Measurements from ENCODE around the gene HBQ1.
"Not testable (repeated sequence)": the region's sequence is repeated elsewhere in the genome, so short reads cannot be mapped to it uniquely, and the experiment has no call there.

Gene HBQ1

DNA sequence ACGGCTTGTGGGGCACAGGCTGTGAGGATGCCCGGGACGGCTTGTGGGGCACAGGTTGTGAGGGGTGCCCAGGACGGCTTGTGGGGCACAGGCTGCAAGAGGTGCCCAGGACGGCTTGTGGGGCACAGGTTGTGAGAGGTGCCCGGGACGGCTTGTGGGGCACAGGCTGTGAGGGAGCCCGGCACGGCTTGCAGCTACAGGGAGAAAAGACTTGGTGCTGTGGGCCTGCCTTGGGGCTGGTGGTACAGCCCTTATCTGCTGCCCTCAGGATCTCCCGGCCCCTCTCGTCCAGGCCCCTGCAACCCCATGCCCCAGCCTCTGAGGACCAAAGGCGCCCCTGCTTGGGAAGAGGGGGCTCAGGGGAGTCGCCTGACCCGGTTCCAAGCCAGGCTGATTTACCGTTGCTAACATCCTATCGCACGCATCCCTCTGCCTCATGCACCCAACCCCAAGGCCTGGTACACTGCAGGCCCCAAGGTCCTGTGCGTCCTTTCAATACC lies 19.5 kb upstream of the HBQ1 start:
- no peak for DNase-seq (ENCODE audit: low read depth in 2 of 2)

DNA sequence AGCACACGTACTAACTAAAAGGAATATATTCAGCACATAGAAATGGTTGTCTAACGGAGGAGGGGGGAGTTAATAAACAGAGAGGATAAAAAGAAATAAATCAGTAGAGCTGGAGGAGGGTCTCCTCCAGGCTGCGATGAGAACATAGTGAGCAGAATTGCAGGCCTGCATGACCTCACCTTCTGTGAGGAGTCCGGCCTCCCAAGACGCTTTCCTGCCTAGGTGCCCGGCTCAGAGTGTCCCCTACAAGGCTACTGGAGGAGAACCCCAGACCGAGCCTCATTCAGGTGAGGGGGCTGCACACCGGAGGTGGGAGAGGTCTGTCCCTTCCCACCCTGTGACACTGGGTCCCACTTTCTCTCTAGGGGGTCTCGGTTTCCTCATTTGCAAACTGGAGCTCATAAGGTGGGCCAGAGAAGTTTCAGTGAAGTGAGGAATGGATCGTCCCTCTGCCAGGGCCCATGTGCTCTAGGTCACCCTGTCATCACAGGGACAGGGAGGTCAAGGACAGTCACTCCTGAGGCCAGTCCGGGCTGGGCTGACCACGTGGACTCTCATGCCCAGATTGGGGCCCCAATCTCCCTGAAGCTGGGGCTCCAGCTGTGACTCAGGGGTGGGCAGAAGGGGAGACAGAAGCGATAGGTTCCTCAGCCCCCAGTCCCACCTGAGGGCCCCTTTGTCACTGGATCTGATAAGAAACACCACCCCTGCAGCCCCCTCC lies 17.8 kb upstream of the HBQ1 start:
- no peak for DNase-seq (ENCODE audit: low read depth in 2 of 2)

GRCh38 chr16:163139-163538 lies 17.1 kb upstream of the HBQ1 start:
- not testable (repeated sequence) for DNase-seq (ENCODE audit: low read depth in 2 of 2)

- DNase-seq (ENCODE audit: low read depth in 2 of 2), result not testable (repeated sequence)
Measured at GRCh38 chr16:163696-164095, 16.6 kb upstream of the HBQ1 start.

DNA sequence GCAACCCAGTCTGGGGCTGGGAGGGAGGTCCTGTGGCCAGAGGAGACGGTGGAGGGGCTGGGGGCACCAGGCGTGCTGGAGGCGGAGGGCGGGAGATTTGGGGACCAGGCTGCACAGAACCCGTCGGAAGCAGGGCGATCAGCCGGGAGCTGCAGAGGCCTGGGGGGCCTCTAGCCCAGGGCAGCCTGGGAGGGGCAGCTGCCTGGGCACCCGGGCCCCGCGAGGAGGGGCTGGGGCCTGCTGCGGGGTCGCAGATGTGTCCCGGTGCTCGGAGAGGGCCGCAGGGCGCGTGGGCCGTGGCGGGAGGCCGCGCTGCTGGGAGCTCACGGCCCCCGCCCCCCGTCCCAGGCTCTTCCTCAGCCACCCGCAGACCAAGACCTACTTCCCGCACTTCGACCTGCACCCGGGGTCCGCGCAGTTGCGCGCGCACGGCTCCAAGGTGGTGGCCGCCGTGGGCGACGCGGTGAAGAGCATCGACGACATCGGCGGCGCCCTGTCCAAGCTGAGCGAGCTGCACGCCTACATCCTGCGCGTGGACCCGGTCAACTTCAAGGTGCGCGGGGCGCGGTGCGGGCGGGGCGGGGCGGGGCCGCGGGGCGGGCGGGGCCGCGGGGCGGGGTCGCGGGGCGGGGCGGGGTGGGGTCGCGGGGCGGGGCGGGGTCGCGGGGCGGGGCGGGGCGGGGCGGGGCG lies 16.0 kb upstream of the HBQ1 start:
- DNase-seq (ENCODE audit: low read depth in 2 of 2), result not testable (repeated sequence)

DNA sequence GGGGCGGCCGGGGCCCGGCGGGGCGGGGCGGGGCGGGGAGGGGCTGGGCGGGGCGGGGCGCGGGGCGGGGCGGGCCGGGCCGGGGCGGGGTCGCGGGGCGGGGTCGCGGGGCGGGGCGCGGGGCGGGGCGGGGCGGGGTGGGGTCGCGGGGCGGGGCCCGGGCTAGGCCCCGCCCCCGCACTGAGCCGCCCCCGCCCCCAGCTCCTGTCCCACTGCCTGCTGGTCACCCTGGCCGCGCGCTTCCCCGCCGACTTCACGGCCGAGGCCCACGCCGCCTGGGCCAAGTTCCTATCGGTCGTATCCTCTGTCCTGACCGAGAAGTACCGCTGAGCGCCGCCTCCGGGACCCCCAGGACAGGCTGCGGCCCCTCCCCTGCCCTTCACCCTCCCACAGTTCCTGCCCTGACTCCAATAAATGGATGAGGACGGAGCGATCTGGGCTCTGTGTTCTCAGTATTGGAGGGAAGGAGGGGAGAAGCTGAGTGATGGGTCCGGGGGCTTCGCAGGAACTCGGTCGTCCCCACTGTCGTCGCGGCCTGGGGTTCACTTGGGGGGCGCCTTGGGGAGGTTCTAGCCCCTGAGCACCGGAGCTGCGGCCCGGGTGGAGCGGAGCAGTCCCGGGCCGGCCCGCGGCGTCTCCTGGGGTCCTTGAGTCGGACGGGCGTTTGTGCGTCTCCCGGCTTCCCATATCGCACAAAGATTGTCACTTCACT lies 15.3 kb upstream of the HBQ1 start:
- DNase-seq (ENCODE audit: low read depth in 2 of 2), result no peak

DNA sequence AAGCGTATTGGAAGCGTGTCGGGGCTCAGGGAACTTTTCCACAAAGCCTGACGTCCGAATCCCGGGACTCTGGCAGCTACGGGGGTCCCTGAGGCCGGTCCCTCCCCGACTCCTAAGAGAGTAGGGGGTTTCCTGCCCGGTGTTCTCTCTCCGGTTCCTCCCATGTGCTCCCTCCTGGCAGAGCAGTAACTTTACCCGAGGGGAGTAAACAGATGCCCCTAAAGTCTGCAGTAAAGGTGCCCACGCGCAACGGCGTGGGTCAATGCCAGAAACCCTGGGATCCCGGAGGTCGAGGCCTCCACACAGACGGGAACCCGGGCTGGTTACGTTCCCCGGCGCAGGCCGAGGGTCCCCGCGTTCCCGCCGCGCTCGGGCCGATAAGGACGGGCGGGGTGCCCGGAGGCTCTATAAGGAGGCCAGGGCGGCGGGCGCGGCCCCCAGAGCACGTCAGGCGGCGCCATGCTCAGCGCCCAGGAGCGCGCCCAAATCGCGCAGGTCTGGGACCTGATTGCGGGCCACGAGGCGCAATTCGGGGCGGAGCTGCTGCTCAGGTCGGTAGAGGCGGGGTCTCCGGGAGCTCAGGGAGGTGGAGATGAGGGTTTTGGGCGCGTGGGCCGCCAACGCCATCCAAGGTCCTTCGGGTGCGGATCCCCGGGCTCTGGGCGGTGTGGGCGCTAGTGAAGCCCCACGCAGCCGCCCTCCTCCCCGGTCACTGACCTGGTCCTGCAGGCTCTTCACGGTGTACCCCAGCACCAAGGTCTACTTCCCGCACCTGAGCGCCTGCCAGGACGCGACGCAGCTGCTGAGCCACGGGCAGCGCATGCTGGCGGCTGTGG lies 14.5 kb upstream of the HBQ1 start, which contains the start of gene HBM:
Gene HBM (plus strand): TSS at position 440 of the 836 bp plus-strand sequence. CDS start 20 bp downstream, at position 460.
- no peak for DNase-seq (ENCODE audit: low read depth in 2 of 2)

DNA sequence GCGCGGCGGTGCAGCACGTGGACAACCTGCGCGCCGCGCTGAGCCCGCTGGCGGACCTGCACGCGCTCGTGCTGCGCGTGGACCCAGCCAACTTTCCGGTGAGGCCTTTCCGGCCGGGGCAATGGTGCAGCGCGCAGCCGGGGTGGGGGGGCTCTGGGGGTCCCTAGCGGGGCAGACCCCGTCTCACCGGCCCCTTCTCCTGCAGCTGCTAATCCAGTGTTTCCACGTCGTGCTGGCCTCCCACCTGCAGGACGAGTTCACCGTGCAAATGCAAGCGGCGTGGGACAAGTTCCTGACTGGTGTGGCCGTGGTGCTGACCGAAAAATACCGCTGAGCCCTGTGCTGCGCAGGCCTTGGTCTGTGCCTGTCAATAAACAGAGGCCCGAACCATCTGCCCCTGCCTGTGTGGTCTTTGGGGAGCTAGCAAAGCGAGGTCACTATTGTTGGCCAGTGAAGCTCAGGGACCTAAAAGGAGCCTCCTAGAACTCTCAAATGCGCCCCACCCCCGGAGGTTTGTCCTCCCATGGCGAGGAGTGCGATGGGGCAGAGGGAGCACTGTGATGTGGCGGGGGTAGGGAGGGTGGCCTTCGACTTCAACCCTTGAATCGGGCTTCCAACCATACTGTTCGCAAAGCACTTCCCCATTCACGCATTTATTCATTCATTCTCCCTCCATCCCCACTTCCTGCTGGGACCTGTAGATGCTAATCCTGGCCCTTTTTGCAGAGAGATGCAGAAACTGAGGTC lies 13.7 kb upstream of the HBQ1 start:
- no peak for DNase-seq (ENCODE audit: low read depth in 2 of 2)

- DNase-seq (ENCODE audit: low read depth in 2 of 2), result no peak
Measured at GRCh38 chr16:167122-167690, 13.1 kb upstream of the HBQ1 start.

DNA sequence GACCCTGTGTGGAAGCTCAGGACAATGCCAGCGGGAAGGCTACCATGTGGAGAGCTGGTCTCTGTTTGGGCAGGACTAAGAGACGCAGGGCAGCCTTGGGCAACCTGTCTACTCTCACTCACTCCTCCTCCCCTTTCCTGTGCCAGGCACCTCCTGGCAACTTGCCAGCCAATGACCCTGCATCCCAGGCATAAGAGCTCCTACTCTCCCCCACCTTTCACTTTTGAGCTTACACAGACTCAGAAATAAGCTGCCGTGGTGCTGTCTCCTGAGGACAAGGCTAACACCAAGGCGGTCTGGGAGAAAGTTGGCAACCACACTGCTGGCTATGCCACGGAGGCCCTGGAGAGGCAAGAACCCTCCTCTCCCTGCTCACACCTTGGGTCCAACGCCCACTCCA lies 11.8 kb upstream of the HBQ1 start:
- DNase-seq (ENCODE audit: low read depth in 2 of 2), result no peak

DNA sequence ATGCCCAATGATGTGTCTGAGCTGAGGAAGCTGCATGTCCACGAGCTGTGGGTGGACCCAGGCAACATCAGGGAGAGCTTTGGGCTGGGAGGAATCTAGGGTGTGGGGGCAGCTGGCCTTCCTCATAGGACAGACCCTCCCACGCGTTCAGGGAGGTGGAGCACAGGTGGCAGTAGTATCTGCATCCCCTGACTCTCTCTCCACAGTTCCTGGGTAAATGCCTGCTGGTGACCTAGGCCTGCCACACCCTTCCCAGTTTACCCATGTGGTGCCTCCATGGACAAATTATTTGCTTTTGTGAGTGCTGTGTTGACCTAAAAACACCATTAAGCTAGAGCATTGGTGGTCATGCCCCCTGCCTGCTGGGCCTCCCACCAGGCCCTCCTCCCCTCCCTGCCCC lies 11.2 kb upstream of the HBQ1 start:
- DNase-seq (ENCODE audit: low read depth in 2 of 2), result no peak

DNA sequence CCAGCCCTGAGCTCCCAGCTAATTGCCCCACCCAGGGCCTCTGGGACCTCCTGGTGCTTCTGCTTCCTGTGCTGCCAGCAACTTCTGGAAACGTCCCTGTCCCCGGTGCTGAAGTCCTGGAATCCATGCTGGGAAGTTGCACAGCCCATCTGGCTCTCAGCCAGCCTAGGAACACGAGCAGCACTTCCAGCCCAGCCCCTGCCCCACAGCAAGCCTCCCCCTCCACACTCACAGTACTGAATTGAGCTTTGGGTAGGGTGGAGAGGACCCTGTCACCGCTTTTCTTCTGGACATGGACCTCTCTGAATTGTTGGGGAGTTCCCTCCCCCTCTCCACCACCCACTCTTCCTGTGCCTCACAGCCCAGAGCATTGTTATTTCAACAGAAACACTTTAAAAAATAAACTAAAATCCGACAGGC lies 10.2 kb upstream of the HBQ1 start:
- not testable (repeated sequence) for DNase-seq (ENCODE audit: low read depth in 2 of 2)

- no peak for DNase-seq (ENCODE audit: low read depth in 2 of 2)
Measured at GRCh38 chr16:170788-171187, 9.5 kb upstream of the HBQ1 start.

DNA sequence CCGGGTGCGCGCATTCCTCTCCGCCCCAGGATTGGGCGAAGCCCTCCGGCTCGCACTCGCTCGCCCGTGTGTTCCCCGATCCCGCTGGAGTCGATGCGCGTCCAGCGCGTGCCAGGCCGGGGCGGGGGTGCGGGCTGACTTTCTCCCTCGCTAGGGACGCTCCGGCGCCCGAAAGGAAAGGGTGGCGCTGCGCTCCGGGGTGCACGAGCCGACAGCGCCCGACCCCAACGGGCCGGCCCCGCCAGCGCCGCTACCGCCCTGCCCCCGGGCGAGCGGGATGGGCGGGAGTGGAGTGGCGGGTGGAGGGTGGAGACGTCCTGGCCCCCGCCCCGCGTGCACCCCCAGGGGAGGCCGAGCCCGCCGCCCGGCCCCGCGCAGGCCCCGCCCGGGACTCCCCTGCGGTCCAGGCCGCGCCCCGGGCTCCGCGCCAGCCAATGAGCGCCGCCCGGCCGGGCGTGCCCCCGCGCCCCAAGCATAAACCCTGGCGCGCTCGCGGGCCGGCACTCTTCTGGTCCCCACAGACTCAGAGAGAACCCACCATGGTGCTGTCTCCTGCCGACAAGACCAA lies 7.8 kb upstream of the HBQ1 start, which contains the start of gene HBA2:
Gene HBA2 (plus strand): TSS at position 503 of the 568 bp plus-strand sequence. CDS start 37 bp downstream, at position 540.
- DNase-seq (ENCODE audit: low read depth in 2 of 2), result not testable (repeated sequence)

GRCh38 chr16:173211-173854 lies 6.9 kb upstream of the HBQ1 start:
- DNase-seq (ENCODE audit: low read depth in 2 of 2), result not testable (repeated sequence)

- DNase-seq (ENCODE audit: low read depth in 2 of 2), result not testable (repeated sequence)
Measured at GRCh38 chr16:173928-174769, 6.1 kb upstream of the HBQ1 start.

DNA sequence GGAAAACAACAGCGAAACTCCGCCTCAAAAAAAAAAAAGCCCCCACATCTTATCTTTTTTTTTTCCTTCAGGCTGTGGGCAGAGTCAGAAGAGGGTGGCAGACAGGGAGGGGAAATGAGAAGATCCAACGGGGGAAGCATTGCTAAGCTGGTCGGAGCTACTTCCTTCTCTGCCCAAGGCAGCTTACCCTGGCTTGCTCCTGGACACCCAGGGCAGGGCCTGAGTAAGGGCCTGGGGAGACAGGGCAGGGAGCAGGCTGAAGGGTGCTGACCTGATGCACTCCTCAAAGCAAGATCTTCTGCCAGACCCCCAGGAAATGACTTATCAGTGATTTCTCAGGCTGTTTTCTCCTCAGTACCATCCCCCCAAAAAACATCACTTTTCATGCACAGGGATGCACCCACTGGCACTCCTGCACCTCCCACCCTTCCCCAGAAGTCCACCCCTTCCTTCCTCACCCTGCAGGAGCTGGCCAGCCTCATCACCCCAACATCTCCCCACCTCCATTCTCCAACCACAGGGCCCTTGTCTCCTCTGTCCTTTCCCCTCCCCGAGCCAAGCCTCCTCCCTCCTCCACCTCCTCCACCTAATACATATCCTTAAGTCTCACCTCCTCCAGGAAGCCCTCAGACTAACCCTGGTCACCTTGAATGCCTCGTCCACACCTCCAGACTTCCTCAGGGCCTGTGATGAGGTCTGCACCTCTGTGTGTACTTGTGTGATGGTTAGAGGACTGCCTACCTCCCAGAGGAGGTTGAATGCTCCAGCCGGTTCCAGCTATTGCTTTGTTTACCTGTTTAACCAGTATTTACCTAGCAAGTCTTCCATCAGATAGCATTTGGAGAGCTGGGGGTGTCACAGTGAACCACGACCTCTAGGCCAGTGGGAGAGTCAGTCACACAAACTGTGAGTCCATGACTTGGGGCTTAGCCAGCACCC lies 5.0 kb upstream of the HBQ1 start:
- DNase-seq (ENCODE audit: low read depth in 2 of 2), result no peak

All from activated CD8-positive, alpha-beta memory T cell treated with anti-CD3 and anti-CD28 coated beads for 4 hours (primary cell).